GM19035 (cell line): ENCODE measurements around the gene PTPRR.
A peak's percentile ranks its signal among the peaks of the same experiment; 100 is the strongest.

Experiments used
- ATAC-seq: cut with Tn5 transposase; IDR thresholded peaks from one replicate; pipeline ENCODE4 v1.9.1; 2021; ENCODE audit not compliant: unreplicated experiment

Gene PTPRR

DNA sequence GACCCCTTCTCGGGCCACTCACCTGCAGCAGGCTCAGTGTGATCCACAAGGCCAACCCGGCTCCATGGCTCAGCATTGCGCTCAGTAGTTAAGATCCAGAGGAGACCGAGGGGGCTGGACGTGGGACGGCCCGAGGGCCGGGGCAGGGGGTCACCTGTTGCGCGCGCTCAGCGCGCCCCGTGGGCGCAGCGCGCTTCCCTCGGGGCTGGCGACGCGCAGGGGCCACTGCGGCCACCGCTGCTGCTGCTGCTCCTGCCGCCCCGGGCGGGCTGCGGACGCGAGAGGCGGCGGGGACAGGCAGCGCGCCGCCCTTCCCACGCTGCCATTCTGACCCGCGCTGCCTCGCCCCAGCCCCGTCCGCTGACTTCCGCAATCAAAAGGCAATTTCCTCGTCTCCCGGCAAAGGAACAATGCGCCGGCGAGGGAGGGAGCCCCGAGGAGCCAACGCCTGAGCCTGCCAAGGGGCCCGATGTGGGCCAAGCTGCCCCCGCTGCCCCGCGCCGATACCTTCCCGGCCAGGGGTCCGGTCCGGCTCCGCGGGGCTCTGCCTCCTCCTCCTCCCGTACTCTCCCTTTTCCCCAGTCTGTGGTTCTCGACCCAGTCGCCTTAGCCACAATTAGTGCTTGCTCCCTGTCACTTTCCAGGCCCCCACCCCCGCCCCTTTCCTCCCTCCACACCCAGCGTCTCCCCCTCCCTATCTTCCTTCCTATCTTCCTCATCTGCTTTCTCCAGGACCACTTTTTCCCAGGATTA is 310.6 kb downstream of the PTPRR start:
- no peak for ATAC-seq

DNA sequence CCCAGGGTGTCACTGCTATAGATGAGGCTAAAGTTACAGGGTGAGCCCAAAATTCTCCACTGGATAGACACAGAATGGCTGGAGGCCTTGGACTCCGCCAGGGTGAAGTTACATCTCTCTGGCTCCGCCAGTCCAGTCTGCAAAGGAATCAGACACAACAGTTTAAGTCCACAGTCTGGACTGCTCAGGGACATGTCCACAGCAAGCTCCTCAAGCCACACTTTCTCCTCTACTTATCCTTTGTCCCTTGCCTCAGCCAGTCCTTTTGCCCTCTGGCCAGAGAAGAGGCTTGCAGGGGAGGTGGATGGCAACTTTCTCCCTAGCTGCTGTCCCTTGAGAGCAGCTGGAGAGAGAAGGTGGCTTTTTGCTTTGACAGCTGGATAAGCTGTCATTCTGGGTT is 311.3 kb downstream of the PTPRR start:
- ATAC-seq: no peak

DNA sequence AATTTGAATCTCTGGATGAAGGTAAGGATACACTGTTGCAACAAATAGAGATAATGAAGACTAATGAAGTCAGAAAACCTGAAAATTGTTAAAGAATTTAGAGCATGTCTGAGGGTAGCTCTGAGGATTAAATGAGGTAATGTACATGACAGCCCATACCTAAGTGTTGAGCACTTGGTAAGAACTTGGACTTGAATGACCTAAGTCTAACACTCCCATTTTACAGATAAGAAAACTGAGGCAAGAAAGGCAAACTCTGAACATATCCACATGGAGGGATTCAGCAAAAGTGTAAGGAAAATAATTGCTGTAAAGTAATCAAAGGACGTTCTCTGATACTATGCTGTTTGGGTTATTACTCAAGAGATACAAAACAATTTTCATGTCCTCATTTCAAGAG is 312.4 kb downstream of the PTPRR start:
- no peak for ATAC-seq

DNA sequence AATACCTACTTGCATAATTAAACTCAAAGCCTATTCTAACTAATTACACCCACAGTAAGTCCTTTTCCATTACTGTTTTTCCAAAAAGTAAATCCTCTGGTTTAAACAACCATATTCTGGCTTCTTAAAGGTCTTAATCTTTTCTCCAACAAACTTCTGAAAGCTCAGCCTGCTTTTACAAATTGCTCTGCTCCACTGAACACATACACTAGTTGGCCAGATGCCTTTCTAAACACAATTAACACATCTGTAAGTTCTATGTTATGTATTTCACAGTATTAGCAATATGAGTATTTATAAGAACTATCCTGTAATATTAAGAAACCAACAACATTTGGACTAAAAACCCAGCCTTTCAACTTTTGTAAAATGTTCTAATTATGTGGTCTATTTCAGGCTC is 313.4 kb downstream of the PTPRR start:
- ATAC-seq: no peak

DNA sequence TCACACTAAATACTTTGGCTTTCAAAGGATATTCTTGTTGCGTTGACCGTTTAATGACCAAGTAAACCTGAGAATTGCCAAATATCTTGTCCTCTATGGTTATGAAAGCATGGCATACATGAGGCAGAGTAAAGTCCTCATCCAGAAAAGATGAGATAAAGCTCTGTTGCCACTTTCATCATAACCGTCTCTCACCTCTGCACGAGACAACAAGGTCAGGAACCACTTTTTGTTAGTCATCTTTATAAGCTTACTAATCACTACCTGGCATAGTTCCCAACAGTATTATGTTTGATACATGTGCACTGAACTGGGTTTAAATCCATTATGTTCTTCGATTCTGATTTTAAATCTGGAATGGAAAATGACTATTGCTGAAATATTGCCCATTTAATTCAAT is 314.6 kb downstream of the PTPRR start:
- no peak for ATAC-seq

DNA sequence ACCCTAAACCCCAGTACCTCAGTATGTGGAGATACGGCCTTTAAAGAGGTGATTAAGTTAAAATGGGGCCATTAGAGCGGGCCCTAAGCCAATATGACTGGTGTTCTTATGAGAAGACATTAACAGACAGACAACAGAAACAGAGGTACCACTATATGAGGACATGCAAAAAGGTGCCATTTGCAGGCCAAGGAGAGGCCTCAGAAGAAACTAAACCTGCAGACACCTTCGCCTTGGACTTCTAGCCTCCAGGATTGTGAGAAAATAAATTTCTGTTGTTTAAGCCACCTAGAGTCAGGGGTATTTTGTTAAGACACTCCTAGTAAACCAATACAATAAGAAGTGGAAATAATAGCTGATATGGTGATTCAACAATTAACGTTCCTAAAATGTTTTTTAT is 315.9 kb downstream of the PTPRR start:
- ATAC-seq: no peak

DNA sequence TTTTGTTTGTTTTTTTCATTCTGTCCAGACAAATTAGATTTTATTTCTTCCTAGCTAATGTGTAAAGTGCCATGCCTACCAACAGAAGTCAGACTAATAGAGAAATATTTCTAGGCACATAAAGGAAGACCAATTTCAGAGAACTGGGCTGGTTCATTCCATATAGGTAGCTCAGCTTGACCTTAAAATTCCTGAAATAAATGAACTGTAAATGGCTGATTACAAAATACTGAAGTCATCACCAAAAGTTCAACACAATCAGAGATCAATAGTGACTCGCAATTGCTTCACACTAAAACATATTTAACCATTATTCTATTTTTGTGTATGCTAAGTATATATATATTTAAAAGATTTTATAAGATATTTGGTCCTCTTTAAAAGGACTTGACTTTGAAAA is 317.5 kb downstream of the PTPRR start:
- no peak for ATAC-seq

DNA sequence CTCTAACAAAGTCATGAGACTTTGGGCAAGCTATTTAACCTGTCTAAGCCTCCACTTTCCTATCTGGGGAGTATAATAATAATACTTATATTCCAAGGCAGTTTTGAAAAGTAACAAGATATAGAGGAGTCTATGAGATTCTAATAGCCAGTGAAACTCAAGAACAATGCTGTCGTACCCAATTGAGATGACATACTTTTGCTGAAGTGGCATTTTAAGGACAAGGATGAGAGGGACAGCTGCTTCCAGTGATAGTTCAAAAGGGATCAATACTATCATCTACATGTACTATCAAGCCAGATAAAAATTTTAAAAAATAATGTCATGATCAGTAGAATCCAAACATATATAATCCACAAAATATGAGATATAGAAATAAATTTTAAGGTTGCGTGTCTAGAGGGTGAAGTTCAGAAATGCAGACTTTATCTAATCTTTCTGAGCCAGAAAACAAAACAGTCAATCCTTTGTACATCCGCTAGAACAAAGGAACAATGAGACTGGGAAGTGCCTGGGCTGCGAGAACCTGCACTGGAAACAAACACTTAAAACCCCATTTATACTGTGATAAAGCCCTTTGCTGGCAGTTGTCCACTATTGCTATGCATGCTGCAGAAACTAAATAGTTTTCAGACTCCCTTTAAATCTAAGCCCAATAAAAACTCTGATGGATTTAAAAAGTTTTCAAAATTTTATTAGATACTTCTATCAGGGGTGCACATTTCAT is 321.9 kb downstream of the PTPRR start:
- ATAC-seq: no peak

DNA sequence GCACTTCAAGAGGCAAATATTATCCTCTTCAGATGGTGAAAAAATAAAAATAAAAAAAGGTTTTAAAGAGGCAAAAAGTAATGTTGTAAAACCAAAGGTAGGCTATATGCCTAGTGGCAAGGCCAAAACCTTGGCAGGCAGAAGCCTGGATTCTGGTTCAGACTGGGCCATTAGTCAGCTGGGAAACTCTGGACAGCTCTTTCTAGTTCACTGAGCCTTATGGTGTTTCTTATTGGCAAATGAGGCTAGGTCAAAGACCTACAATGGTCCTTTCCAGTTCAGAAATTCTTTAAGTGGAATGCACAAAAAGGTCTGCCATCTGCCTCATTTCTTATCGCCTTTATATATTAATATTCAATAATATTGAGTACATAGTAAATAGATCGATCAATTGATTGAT is 327.9 kb downstream of the PTPRR start:
- no peak for ATAC-seq

DNA sequence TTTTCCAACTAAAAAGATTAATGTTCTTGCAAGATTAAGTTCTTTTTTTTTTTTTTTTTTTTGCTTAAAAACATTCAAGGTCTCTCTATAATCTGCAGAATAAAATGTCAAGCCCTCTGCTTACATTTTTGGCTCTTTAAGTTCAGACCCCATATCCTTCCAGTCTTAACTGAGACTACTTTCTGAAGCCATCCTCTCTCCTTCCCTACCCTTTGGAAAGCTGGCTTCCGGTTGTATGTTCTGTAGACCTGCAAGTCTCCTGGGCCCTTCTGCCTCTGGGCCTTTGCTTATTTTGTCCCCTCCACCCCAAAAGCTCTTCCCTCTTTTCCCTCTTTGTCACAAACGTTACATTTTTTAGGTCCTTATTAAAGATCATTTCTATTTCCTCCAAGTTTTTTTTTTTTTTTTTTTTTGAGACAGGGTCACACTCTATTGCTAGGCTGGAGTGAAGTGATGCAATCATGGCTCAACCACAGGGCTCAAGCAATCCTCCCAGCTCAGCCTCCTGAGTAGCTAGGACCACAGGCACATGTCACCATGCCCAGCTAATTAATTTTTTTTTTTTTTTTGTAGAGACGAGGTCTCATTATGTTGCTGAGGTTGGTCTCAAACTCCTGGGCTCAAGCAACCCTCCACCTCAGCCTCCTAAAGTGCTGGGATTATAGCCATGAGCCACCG is 329.9 kb downstream of the PTPRR start:
- ATAC-seq: no peak

DNA sequence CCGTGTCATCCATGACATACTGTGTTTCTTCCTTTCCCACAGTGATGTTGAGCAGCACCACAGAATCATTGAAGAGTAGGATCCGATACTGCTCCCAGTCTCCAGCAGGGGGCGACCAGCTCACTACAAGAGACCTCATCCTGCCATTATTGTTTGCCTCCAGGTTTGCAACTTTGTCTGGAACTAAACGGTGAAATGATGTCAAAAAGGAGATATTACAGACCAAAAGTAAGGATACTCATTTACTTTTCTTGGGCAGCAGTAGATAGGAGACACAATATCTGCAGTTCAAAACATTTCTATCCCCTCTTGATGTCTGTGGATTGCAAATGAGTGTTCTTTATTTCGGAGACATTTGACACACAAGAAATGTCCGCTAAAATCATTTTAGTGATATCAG is 330.5 kb downstream of the PTPRR start:
- ATAC-seq: peak; percentile 95
